Uterus (tissue), 2 donors: Measurements from ENCODE around the gene FDXR.
"Not testable (repeated sequence)": the region's sequence is repeated elsewhere in the genome, so short reads cannot be mapped to it uniquely, and the experiment has no call there.

Source experiments
- POLR2A ChIP-seq, 2 donors: fragments of 450-650 bp; IDR thresholded peaks; one replicate each; pipeline ENCODE4 v1.6.1; 2016; ENCODE audit warnings: antibody characterized with exemption in 2 of 2, mild to moderate bottlenecking in 1 of 2, moderate library complexity in 1 of 2
- TF ChIP-seq, protein P1 (sequence below), 4 experiments: fragments of 200-600 bp in 2 of 4; fragments of 450-650 bp in 2 of 4; sonication (generic) in 2 of 4; IDR thresholded peaks; one replicate each; pipeline ENCODE4 v1.5.1; 2016 to 2019; ENCODE audit warnings: antibody characterized with exemption in 4 of 4, mild to moderate bottlenecking in 2 of 4, moderate library complexity in 1 of 4

DNA sequence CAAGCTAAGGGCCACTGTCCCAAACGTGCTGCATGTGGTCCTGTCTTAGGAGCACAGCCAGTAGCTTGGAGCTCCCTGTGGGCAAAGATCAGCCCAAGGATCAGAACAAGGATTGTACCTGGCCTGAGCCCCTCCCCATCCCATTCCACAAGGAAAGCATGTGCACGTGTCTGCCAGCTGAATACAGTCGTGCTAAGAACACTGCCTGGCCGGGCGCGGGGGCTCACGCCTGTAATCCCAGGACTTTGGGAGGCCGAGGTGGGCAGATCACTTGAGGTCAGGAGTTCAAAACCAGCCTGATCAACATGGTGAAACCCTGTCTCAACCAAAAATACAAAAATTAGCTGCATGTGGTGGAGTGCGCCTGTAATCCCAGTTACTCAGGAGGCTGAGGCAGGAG is 2.8 kb downstream of the FDXR start:
- not testable (repeated sequence) for TF ChIP-seq POLR2A (IDR thresholded peaks at IDR 0.05)
- TF ChIP-seq, protein P1, sequence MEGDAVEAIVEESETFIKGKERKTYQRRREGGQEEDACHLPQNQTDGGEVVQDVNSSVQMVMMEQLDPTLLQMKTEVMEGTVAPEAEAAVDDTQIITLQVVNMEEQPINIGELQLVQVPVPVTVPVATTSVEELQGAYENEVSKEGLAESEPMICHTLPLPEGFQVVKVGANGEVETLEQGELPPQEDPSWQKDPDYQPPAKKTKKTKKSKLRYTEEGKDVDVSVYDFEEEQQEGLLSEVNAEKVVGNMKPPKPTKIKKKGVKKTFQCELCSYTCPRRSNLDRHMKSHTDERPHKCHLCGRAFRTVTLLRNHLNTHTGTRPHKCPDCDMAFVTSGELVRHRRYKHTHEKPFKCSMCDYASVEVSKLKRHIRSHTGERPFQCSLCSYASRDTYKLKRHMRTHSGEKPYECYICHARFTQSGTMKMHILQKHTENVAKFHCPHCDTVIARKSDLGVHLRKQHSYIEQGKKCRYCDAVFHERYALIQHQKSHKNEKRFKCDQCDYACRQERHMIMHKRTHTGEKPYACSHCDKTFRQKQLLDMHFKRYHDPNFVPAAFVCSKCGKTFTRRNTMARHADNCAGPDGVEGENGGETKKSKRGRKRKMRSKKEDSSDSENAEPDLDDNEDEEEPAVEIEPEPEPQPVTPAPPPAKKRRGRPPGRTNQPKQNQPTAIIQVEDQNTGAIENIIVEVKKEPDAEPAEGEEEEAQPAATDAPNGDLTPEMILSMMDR (IDR thresholded peaks at IDR 0.05) = not testable (repeated sequence)
